Endothelial cell (in vitro differentiated cells): Measurements from ENCODE around the gene UBE2O. TPM values are rescaled to one million over a fixed set of nuclear protein-coding genes. Genes with fewer than 3 reads are reported as not detected.

Experiments
- DNase-seq: peaks from one replicate; pipeline ENCODE4 v3.0.0; 2021; ENCODE audit warnings: low spot score
- H3K27ac Mint-ChIP-seq: one replicate; pipeline ENCODE4 v1.8.0; 2021; ENCODE audit warnings: mixed read lengths, inconsistent platforms; ENCODE audit not compliant: unreplicated experiment
- H3K27me3 Mint-ChIP-seq: one replicate; pipeline ENCODE4 v1.8.0; 2021; ENCODE audit warnings: mild to moderate bottlenecking, moderate library complexity, mixed read lengths, inconsistent platforms; ENCODE audit not compliant: unreplicated experiment
- H3K36me3 Mint-ChIP-seq: one replicate; pipeline ENCODE4 v1.8.0; 2021; ENCODE audit warnings: mild to moderate bottlenecking, low read depth, mixed read lengths, inconsistent platforms; ENCODE audit not compliant: unreplicated experiment
- H3K4me1 Mint-ChIP-seq: one replicate; pipeline ENCODE4 v1.8.0; 2021; ENCODE audit warnings: mild to moderate bottlenecking, mixed read lengths, inconsistent platforms; ENCODE audit not compliant: unreplicated experiment
- H3K4me3 Mint-ChIP-seq: one replicate; pipeline ENCODE4 v1.8.0; 2021; ENCODE audit warnings: mild to moderate bottlenecking, mixed read lengths, inconsistent platforms; ENCODE audit not compliant: unreplicated experiment
- H3K9me3 Mint-ChIP-seq: one replicate; pipeline ENCODE4 v1.8.0; 2021; ENCODE audit warnings: mixed read lengths, inconsistent platforms; ENCODE audit not compliant: unreplicated experiment
- CTCF ChIP-seq: fragments of 200-600 bp; sonication (generic); IDR thresholded peaks from one replicate; pipeline ENCODE4 v1.5.0; 2021; ENCODE audit warnings: antibody characterized with exemption; ENCODE audit not compliant: unreplicated experiment
- total RNA-seq: library from RNA; stranded (reverse); fragmentation: NEBNext Ultra II Directional; extraction: Animal tissue kit (Norgen Biotek cat#: 25700); gene quantifications from one replicate; pipeline ENCODE4 v1.2.1, GENCODE V29; 2021; ENCODE audit not compliant: unreplicated experiment

UBE2O gene
- total RNA-seq, 1 donor from 2014 or later, result 49.0 TPM

GRCh38 chr17:76384222-76384986 is 68.5 kb downstream of the UBE2O start, which contains the start of gene SPHK1:
TSS of gene SPHK1 (plus strand) at chr17:76384609. CDS start at chr17:76385645, 1,036 bp downstream.
- no peaks in the 10 kb centered on the region for H3K36me3 Mint-ChIP-seq
- H3K4me3 Mint-ChIP-seq, result peak within 1 kb of the TSS; percentile 90
- peaks cover 23% of the 10 kb centered on the region for H3K27me3 Mint-ChIP-seq
- TF ChIP-seq CTCF, result no peak
- H3K4me1 Mint-ChIP-seq, result peaks cover 21% of the 10 kb centered on the region
- DNase-seq, result peak; percentile 78
- no peak within 1 kb of the TSS for H3K27ac Mint-ChIP-seq
- no peaks in the 10 kb centered on the region for H3K9me3 Mint-ChIP-seq

DNA sequence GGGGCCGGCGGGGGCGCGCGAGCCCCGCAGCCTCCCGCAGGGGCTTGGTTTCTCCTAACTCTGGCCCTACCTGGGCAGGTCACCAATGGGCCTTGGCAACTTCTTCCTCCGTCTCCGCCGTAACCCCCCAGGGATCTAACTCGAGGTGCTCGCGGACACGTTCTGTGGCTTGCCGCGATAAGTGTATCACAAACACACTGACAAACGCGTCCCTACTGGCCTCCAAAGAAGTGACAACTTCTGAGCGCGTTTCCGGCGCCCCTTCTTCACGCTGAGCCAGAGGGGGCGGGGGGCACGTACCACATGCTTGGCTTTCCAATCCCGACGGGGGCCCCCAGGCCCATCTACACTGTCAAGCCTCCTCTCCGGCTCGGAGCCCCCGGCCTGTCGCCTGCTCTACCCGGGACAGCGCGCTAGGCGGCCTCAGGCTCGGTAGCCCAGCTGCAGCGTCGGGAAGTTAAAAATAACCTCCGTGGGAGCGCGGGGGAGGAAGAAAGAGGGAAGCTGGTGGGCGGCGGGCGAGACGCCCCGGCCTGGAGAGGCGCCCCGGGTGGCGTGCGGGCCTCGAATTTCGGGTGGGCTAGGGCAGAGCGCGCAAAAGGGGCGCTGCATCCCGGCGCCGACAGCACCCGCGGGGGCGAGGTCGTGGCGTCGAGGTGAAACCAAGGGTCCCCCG is 69.3 kb downstream of the UBE2O start:
- Mint-ChIP-seq H3K9me3 (no peaks in the 10 kb centered on the region), H3K27ac (no peak overlapping the region), H3K4me1 (peaks cover 17% of the 10 kb centered on the region), H3K27me3 (peaks cover 23% of the 10 kb centered on the region), H3K36me3 (no peaks in the 10 kb centered on the region), H3K4me3 (peak overlapping the region; percentile 90)
- peak; percentile 37 for TF ChIP-seq CTCF
- peak; percentile 58 for DNase-seq

GRCh38 chr17:76382803-76383545 is 70.0 kb downstream of the UBE2O start:
- H3K4me3 Mint-ChIP-seq, result peak overlapping the region; percentile 90
- H3K4me1 Mint-ChIP-seq, result peaks cover 20% of the 10 kb centered on the region
- no peak for TF ChIP-seq CTCF
- H3K27me3 Mint-ChIP-seq, result peaks cover 23% of the 10 kb centered on the region
- H3K36me3 Mint-ChIP-seq, result no peaks in the 10 kb centered on the region
- H3K27ac Mint-ChIP-seq, result no peak overlapping the region
- H3K9me3 Mint-ChIP-seq, result no peaks in the 10 kb centered on the region
- peak; percentile 33 for DNase-seq

GRCh38 chr17:76382351-76382802 is 70.6 kb downstream of the UBE2O start:
- peak overlapping the region; percentile 90 for H3K4me3 Mint-ChIP-seq
- peaks cover 19% of the 10 kb centered on the region for H3K27me3 Mint-ChIP-seq
- no peaks in the 10 kb centered on the region for H3K9me3 Mint-ChIP-seq
- peak; percentile 49 for DNase-seq
- peaks cover 23% of the 10 kb centered on the region for H3K4me1 Mint-ChIP-seq
- H3K27ac Mint-ChIP-seq, result no peak overlapping the region
- TF ChIP-seq CTCF, result no peak
- H3K36me3 Mint-ChIP-seq, result no peaks in the 10 kb centered on the region
